K562 (cell line): ENCODE results near the gene ADCY4. TPM values are rescaled to one million over a fixed set of nuclear protein-coding genes. Genes with fewer than 3 reads are reported as not detected.
A peak's percentile ranks its signal among the peaks of the same experiment; 100 is the strongest.

ENCODE experiments used
- BRD9 ChIP-seq: fragments of 450-650 bp; IDR thresholded peaks from 2 replicates; pipeline ENCODE4 v1.6.1; 2018; ENCODE audit warnings: low read depth; ENCODE audit not compliant: partially characterized antibody
- GATA2 ChIP-seq: sonication (generic); formaldehyde crosslinking; IDR thresholded peaks from 2 replicates; pipeline ENCODE4 v1.4.0; 2020; ENCODE audit warnings: mild to moderate bottlenecking, missing genetic modification reagents
- polyA plus RNA-seq, 8 experiments: library from polyadenylated mRNA; depleted of rRNA in 4 of 8; stranded (reverse) in 5 of 8; unstranded in 3 of 8; fragments of >200 nt; fragmentation: Nextera tagmentation in 2 of 8; fragmentation: Illumina TruSeq in 1 of 8; extraction: Ambion mirVana in 2 of 8; extraction: Trizol in 1 of 8; gene quantifications; 2 replicates each; pipeline versions ENCODE4 v1.2.1 to v1.2.3, GENCODE V29; 2011 to 2014; ENCODE audit warnings: inconsistent platforms in 1 of 8, missing spikeins in 1 of 8
- total RNA-seq, 7 experiments: library from RNA; depleted of rRNA in 6 of 7; stranded (reverse); fragments of >200 nt in 6 of 7; fragmentation: Illumina TruSeq in 2 of 7; extraction: Trizol in 2 of 7; gene quantifications; 2 replicates each; pipeline versions ENCODE4 v1.2.1 to v1.2.3, GENCODE V29; 2011 to 2021; ENCODE audit warnings: low replicate concordance in 1 of 7
- TF ChIP-seq, protein P1 (sequence below), 3 experiments: fragments of 200-800 bp in 1 of 3; sonication (Bioruptor generic) in 1 of 3; sonication (generic) in 1 of 3; formaldehyde crosslinking in 1 of 3; IDR thresholded peaks; 2 replicates each; pipeline versions ENCODE4 v1.6.1 to v1.8.0; 2016 to 2022; ENCODE audit warnings: mild to moderate bottlenecking in 2 of 3, missing compliant biosample characterization in 2 of 3, missing genetic modification characterization in 2 of 3, missing genetic modification reagents in 1 of 3
- TF ChIP-seq, protein P2 (sequence below), 2 experiments: fragments of 450-650 bp; formaldehyde crosslinking in 1 of 2; IDR thresholded peaks; 2 replicates each; pipeline versions ENCODE4 v1.4.0 to v1.6.1; 2014 to 2020; ENCODE audit warnings: mild to moderate bottlenecking in 2 of 2, borderline replicate concordance in 1 of 2, low read depth in 1 of 2

The ADCY4 gene
- total and polyA plus RNA-seq, 9 of the 15 experiments (the other 6 are each of a cell fraction or from before 2014, with no cell fraction given): 0.04 to 0.31 (median 0.15) TPM; not detected in 2

DNA sequence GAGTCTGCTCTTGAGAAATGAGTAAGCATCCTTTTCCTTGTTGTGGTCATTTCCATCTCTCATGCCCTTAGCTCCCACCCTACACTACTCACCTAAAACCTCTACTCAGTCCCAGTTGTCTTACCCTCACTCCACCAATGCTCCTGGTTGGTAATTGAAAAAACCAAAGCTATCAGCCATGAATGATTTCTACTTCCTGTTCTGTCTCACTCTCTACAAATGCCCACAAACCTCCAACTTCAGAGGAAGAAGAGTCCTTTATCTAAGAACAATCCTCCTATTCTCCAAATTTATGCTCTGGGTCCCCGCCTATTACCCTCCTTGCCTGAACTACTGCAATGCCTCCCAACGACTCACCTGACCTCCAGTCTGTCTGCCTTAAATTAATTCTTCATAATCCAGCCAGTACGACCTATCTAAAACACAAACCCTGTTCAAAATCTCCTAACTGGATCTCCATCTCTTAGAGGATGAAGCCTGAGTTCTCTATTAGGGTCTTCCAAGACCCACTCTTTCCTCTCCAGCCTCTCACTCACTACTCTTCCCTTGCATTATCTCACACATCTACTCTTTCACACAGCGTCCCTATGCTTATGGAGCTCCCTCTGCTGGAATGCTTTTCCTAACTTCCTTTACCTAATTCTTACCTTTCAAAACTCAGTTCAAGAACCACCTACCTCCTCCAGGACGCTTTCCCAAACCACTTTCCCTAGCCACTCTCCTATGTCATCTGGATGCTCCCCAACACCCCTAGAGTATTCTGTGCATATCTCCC lies 37.5 kb downstream of the ADCY4 start (continued):
- TF ChIP-seq, protein P1, sequence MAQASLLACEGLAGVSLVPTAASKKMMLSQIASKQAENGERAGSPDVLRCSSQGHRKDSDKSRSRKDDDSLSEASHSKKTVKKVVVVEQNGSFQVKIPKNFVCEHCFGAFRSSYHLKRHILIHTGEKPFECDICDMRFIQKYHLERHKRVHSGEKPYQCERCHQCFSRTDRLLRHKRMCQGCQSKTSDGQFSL (CRISPR knock-in tag; IDR thresholded peaks at IDR 0.05): no peak
- TF ChIP-seq, protein P1 (tag; IDR thresholded peaks at IDR 0.05): no peak
- TF ChIP-seq GATA2 (CRISPR knock-in tag) (peak; percentile 79), BRD9 (peak; percentile 30)
- TF ChIP-seq, protein P2, sequence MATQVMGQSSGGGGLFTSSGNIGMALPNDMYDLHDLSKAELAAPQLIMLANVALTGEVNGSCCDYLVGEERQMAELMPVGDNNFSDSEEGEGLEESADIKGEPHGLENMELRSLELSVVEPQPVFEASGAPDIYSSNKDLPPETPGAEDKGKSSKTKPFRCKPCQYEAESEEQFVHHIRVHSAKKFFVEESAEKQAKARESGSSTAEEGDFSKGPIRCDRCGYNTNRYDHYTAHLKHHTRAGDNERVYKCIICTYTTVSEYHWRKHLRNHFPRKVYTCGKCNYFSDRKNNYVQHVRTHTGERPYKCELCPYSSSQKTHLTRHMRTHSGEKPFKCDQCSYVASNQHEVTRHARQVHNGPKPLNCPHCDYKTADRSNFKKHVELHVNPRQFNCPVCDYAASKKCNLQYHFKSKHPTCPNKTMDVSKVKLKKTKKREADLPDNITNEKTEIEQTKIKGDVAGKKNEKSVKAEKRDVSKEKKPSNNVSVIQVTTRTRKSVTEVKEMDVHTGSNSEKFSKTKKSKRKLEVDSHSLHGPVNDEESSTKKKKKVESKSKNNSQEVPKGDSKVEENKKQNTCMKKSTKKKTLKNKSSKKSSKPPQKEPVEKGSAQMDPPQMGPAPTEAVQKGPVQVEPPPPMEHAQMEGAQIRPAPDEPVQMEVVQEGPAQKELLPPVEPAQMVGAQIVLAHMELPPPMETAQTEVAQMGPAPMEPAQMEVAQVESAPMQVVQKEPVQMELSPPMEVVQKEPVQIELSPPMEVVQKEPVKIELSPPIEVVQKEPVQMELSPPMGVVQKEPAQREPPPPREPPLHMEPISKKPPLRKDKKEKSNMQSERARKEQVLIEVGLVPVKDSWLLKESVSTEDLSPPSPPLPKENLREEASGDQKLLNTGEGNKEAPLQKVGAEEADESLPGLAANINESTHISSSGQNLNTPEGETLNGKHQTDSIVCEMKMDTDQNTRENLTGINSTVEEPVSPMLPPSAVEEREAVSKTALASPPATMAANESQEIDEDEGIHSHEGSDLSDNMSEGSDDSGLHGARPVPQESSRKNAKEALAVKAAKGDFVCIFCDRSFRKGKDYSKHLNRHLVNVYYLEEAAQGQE (IDR thresholded peaks at IDR 0.05; ENCODE audit: borderline replicate concordance): peak; percentile 36; the same call in 1 of the 2 replicates
- TF ChIP-seq, protein P2 (CRISPR knock-in tag; IDR thresholded peaks at IDR 0.05; ENCODE audit: low read depth): no peak
